Prostate gland (tissue), 2 donors: ENCODE results near the gene POLDIP3.

Experiments used
- CTCF ChIP-seq, 4 experiments: fragments of 200-600 bp in 2 of 4; fragments of 450-650 bp in 2 of 4; sonication (generic) in 2 of 4; IDR thresholded peaks; 1 replicate in 3 of 4; 2 replicates in 1 of 4; pipeline ENCODE4 v1.5.1; 2016 to 2019; ENCODE audit warnings: antibody characterized with exemption in 4 of 4, mild to moderate bottlenecking in 2 of 4, moderate library complexity in 2 of 4
- POLR2A ChIP-seq: fragments of 450-650 bp; IDR thresholded peaks from one replicate; pipeline ENCODE4 v1.6.1; 2016; ENCODE audit warnings: antibody characterized with exemption, mild to moderate bottlenecking
- POLR2AphosphoS5 ChIP-seq: sonication (generic); formaldehyde crosslinking; IDR thresholded peaks from one replicate; pipeline ENCODE4 v1.6.1; 2017; ENCODE audit warnings: antibody characterized with exemption

- TF ChIP-seq POLR2A (no peak), CTCF (IDR thresholded peaks at IDR 0.05) (no peak), POLR2AphosphoS5 (no peak)
These were observed 5.4 kb upstream of the POLDIP3 start for GRCh38 chr22:42620084-42620483.
